ENCODE data around the gene SPATA45. TPM values are rescaled to one million over a fixed set of nuclear protein-coding genes. Genes with fewer than 3 reads are reported as not detected.

SPATA45 gene
- total RNA-seq, 2 experiments from 2014 or later: not detected

- Mint-ChIP-seq H3K27ac (no peak overlapping the region), H3K36me3 (ENCODE audit: low read depth) (peaks cover 15% of the 10 kb centered on the region), H3K4me1 (no peaks in the 10 kb centered on the region), H3K4me3 (no peak overlapping the region), H3K27me3 (peaks cover 3% of the 10 kb centered on the region), H3K9me3 (peaks cover 20% of the 10 kb centered on the region)
- DNase-seq: no peak
- ChIA-PET CTCF (no interaction called here), POLR2A (no interaction called here)
Observed at GRCh38 chr1:212825798-212826452, 21.5 kb downstream of the SPATA45 start.

- POLR2A ChIA-PET: no interaction called here
- Mint-ChIP-seq H3K27me3 (peaks cover 3% of the 10 kb centered on the region), H3K4me3 (no peak overlapping the region), H3K9me3 (peaks cover 20% of the 10 kb centered on the region), H3K36me3 (ENCODE audit: low read depth) (peaks cover 15% of the 10 kb centered on the region), H3K27ac (no peak overlapping the region), H3K4me1 (peaks cover 2% of the 10 kb centered on the region)
- DNase-seq: no peak
- CTCF ChIA-PET: no interaction called here
Observed at GRCh38 chr1:212824201-212824600, 23.2 kb downstream of the SPATA45 start.

GRCh38 chr1:212822956-212823355 lies 24.5 kb downstream of the SPATA45 start:
- H3K27ac Mint-ChIP-seq: no peak overlapping the region
- H3K36me3 Mint-ChIP-seq (ENCODE audit: low read depth): peaks cover 15% of the 10 kb centered on the region
- H3K4me3 Mint-ChIP-seq: no peak overlapping the region
- ChIA-PET POLR2A (no interaction called here), CTCF (no interaction called here)
- DNase-seq: no peak
- peaks cover 2% of the 10 kb centered on the region for H3K4me1 Mint-ChIP-seq
- peaks cover 3% of the 10 kb centered on the region for H3K27me3 Mint-ChIP-seq
- H3K9me3 Mint-ChIP-seq: peaks cover 20% of the 10 kb centered on the region

- H3K9me3 Mint-ChIP-seq: peaks cover 16% of the 10 kb centered on the region
- POLR2A ChIA-PET: interaction anchor here (0.6 to 1.0 kb wide), 2 partner anchors 22 to 30 kb away, joined by 3 read pairs; no protein-coding TSS in a partner anchor
- no peak for DNase-seq
- peaks cover 2% of the 10 kb centered on the region for H3K4me1 Mint-ChIP-seq
- H3K36me3 Mint-ChIP-seq (ENCODE audit: low read depth): peaks cover 10% of the 10 kb centered on the region
- H3K27me3 Mint-ChIP-seq: peaks cover under 1% of the 10 kb centered on the region
- H3K27ac Mint-ChIP-seq: no peak overlapping the region
- H3K4me3 Mint-ChIP-seq: no peak overlapping the region
- CTCF ChIA-PET: no interaction called here
Observed at GRCh38 chr1:212820969-212821368, 26.5 kb downstream of the SPATA45 start.

- Mint-ChIP-seq H3K9me3 (peaks cover 6% of the 10 kb centered on the region), H3K4me1 (peaks cover 2% of the 10 kb centered on the region), H3K36me3 (ENCODE audit: low read depth) (peaks cover 3% of the 10 kb centered on the region), H3K27ac (no peak overlapping the region), H3K4me3 (no peak overlapping the region), H3K27me3 (no peaks in the 10 kb centered on the region)
- ChIA-PET POLR2A (interaction anchor here (0.7 to 1.0 kb wide), 2 partner anchors 29 to 38 kb away, joined by 3 to 5 read pairs; partner anchors contain the start of gene FLVCR1), CTCF (interaction anchor here (0.7 kb wide), 1 partner anchor 10 kb away, joined by 3 read pairs; no protein-coding TSS in a partner anchor)
- no peak for DNase-seq
Observed at GRCh38 chr1:212819726-212820125, 27.7 kb downstream of the SPATA45 start.

GRCh38 chr1:212816567-212817278 lies 30.7 kb downstream of the SPATA45 start:
- ChIA-PET POLR2A (interaction anchor here (1.2 kb wide), 1 partner anchor 24 kb away, joined by 3 read pairs; no protein-coding TSS in a partner anchor), CTCF (no interaction called here)
- H3K27me3 Mint-ChIP-seq: no peaks in the 10 kb centered on the region
- H3K4me3 Mint-ChIP-seq: no peak overlapping the region
- no peaks in the 10 kb centered on the region for H3K9me3 Mint-ChIP-seq
- no peak for DNase-seq
- peaks cover 2% of the 10 kb centered on the region for H3K4me1 Mint-ChIP-seq
- H3K27ac Mint-ChIP-seq: no peak overlapping the region
- H3K36me3 Mint-ChIP-seq (ENCODE audit: low read depth): no peaks in the 10 kb centered on the region

GRCh38 chr1:212814537-212815334 lies 32.7 kb downstream of the SPATA45 start:
- Mint-ChIP-seq H3K27me3 (no peaks in the 10 kb centered on the region), H3K4me3 (no peak overlapping the region), H3K27ac (no peak overlapping the region), H3K36me3 (ENCODE audit: low read depth) (no peaks in the 10 kb centered on the region), H3K4me1 (peaks cover 2% of the 10 kb centered on the region), H3K9me3 (no peaks in the 10 kb centered on the region)
- ChIA-PET CTCF (interaction anchor here (0.6 to 1.9 kb wide), 13 partner anchors 9 to 189 kb away, joined by 3 to 33 read pairs (median 4); partner anchors contain the start of gene VASH2), POLR2A (interaction anchor here (1.4 kb wide), 1 partner anchor 43 kb away, joined by 6 read pairs; the partner anchor contains the start of gene FLVCR1)
- no peak for DNase-seq

- Mint-ChIP-seq H3K9me3 (no peaks in the 10 kb centered on the region), H3K27me3 (no peaks in the 10 kb centered on the region), H3K4me1 (no peaks in the 10 kb centered on the region), H3K4me3 (no peak overlapping the region), H3K36me3 (ENCODE audit: low read depth) (peaks cover 26% of the 10 kb centered on the region), H3K27ac (no peak overlapping the region)
- ChIA-PET CTCF (interaction anchor here (0.7 to 1.6 kb wide), 5 partner anchors 9 to 141 kb away, joined by 3 to 10 read pairs (median 4); no protein-coding TSS in a partner anchor), POLR2A (interaction anchor here (0.9 kb wide), 1 partner anchor 11 kb away, joined by 4 read pairs; no protein-coding TSS in a partner anchor)
- DNase-seq: no peak
Observed at GRCh38 chr1:212805767-212806166, 41.7 kb downstream of the SPATA45 start.

- POLR2A ChIA-PET: no interaction called here
- H3K27ac Mint-ChIP-seq: no peak overlapping the region
- CTCF ChIA-PET: interaction anchor here (2.8 kb wide), 1 partner anchor 132 kb away, joined by 8 read pairs; no protein-coding TSS in a partner anchor
- H3K27me3 Mint-ChIP-seq: no peaks in the 10 kb centered on the region
- H3K4me3 Mint-ChIP-seq: no peak overlapping the region
- no peak for DNase-seq
- H3K36me3 Mint-ChIP-seq (ENCODE audit: low read depth): peaks cover 50% of the 10 kb centered on the region
- peaks cover 23% of the 10 kb centered on the region for H3K4me1 Mint-ChIP-seq
- H3K9me3 Mint-ChIP-seq: peaks cover 4% of the 10 kb centered on the region
Observed at GRCh38 chr1:212797681-212798080, 49.8 kb downstream of the SPATA45 start.

GRCh38 chr1:212794561-212795014 lies 52.9 kb downstream of the SPATA45 start:
- no peak for DNase-seq
- CTCF ChIA-PET: interaction anchor here (0.9 to 2.1 kb wide), 8 partner anchors 10 to 227 kb away, joined by 3 to 8 read pairs (median 4); partner anchors contain the start of gene FLVCR1
- peak overlapping the region; percentile 7 for H3K4me3 Mint-ChIP-seq
- H3K36me3 Mint-ChIP-seq (ENCODE audit: low read depth): peaks cover 41% of the 10 kb centered on the region
- H3K27me3 Mint-ChIP-seq: no peaks in the 10 kb centered on the region
- peaks cover 4% of the 10 kb centered on the region for H3K9me3 Mint-ChIP-seq
- H3K27ac Mint-ChIP-seq: peak overlapping the region; percentile 76
- H3K4me1 Mint-ChIP-seq: peaks cover 47% of the 10 kb centered on the region
- POLR2A ChIA-PET: interaction anchor here (0.8 to 1.9 kb wide), 4 partner anchors 11 to 236 kb away, joined by 3 to 10 read pairs (median 6); partner anchors contain the start of genes ATF3 and FLVCR1

GRCh38 chr1:212792396-212792908 lies 55.0 kb downstream of the SPATA45 start:
- H3K27ac Mint-ChIP-seq: peak overlapping the region; percentile 95
- H3K4me1 Mint-ChIP-seq: peaks cover 49% of the 10 kb centered on the region
- H3K36me3 Mint-ChIP-seq (ENCODE audit: low read depth): peaks cover 34% of the 10 kb centered on the region
- DNase-seq: no peak
- no peaks in the 10 kb centered on the region for H3K27me3 Mint-ChIP-seq
- POLR2A ChIA-PET: interaction anchor here (0.9 to 4.0 kb wide), 14 partner anchors 9 to 234 kb away, joined by 3 to 19 read pairs (median 5); partner anchors contain the start of genes ATF3, FLVCR1 and VASH2
- H3K4me3 Mint-ChIP-seq: peak overlapping the region; percentile 100
- CTCF ChIA-PET: interaction anchor here (0.7 to 4.3 kb wide), 10 partner anchors 11 to 757 kb away, joined by 3 to 24 read pairs (median 5); partner anchors contain the start of genes BATF3, DTL, FLVCR1 and INTS7
- H3K9me3 Mint-ChIP-seq: peaks cover 4% of the 10 kb centered on the region

All from activated CD4-positive, alpha-beta memory T cell treated with anti-CD3 and anti-CD28 coated beads, Interleukin-2, amount 10 ng/mL, durations not matched to agents 7 days and 5 days (primary cell).